Left ventricle myocardium inferior (tissue), 1 donor: ENCODE results near the gene PRKCQ. TPM values are rescaled to one million over a fixed set of nuclear protein-coding genes. Genes with fewer than 3 reads are reported as not detected.

Experiments
- DNase-seq: peaks from one replicate; pipeline ENCODE4 v3.0.0-alpha.2; 2020
- H3K27ac ChIP-seq: fragments of 200-600 bp; replicated peaks from 2 replicates; pipeline ENCODE4 v1.8.0; 2021
- H3K27me3 ChIP-seq: fragments of 200-600 bp; 2 replicates; pipeline ENCODE4 v1.8.0; 2021; ENCODE audit warnings: low read depth
- H3K36me3 ChIP-seq: fragments of 200-600 bp; 2 replicates; pipeline ENCODE4 v1.8.0; 2021
- H3K4me1 ChIP-seq: fragments of 200-600 bp; 2 replicates; pipeline ENCODE4 v1.8.0; 2021
- H3K4me3 ChIP-seq: fragments of 200-600 bp; 2 replicates; pipeline ENCODE4 v1.8.0; 2021; ENCODE audit warnings: mild to moderate bottlenecking, moderate library complexity
- H3K9me3 ChIP-seq: fragments of 200-600 bp; replicated peaks from 2 replicates; pipeline ENCODE4 v1.8.0; 2021
- intact Hi-C: fragments of 100-400 bp; cut with micrococcal nuclease; formaldehyde crosslinking; loops from one replicate; pipeline ENCODE4 v1.11.0; 2022
- total RNA-seq: library from RNA; stranded (reverse); fragmentation: NEBNext Ultra II Directional; extraction: Animal tissue kit (Norgen Biotek cat#: 25700); gene quantifications from one replicate; pipeline ENCODE4 v1.2.1, GENCODE V29; 2021
- TF ChIP-seq, protein P1 (sequence below): fragments of 200-600 bp; IDR thresholded peaks from 2 replicates; pipeline ENCODE4 v1.8.0; 2021; ENCODE audit warnings: antibody characterized with exemption, mild to moderate bottlenecking, borderline replicate concordance
- donor health status: DM: no; HTN: yes; CAD: no; lungs with severe emphysema.

The PRKCQ gene
- total RNA-seq, 1 donor from 2014 or later: 0.16 TPM

DNA sequence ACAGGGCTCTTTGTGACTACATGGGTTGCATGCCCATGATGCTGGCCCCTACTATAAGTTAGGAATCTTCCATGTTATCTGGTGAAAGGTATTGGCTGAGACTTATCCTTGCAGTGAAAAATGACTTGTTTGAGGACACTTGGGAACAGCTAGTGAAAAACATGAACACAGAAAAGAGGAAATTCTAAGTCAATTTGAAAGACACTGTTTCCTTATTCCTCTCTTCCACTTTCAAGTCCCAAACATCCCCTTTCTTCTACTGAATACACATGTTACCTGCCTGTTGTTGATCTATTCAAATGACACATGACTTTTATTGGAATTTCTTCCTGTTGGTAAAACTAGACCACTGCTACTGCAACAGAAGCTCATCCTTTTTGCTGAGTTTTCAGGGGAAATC lies 29.5 kb upstream of the PRKCQ start:
- Histone ChIP-seq H3K36me3 (no peaks in the 10 kb centered on the region), H3K4me3 (no peak overlapping the region), H3K27me3 (peaks cover 46% of the 10 kb centered on the region), H3K27ac (no peak overlapping the region), H3K9me3 (peaks cover 14% of the 10 kb centered on the region), H3K4me1 (no peaks in the 10 kb centered on the region)
- TF ChIP-seq, protein P1, sequence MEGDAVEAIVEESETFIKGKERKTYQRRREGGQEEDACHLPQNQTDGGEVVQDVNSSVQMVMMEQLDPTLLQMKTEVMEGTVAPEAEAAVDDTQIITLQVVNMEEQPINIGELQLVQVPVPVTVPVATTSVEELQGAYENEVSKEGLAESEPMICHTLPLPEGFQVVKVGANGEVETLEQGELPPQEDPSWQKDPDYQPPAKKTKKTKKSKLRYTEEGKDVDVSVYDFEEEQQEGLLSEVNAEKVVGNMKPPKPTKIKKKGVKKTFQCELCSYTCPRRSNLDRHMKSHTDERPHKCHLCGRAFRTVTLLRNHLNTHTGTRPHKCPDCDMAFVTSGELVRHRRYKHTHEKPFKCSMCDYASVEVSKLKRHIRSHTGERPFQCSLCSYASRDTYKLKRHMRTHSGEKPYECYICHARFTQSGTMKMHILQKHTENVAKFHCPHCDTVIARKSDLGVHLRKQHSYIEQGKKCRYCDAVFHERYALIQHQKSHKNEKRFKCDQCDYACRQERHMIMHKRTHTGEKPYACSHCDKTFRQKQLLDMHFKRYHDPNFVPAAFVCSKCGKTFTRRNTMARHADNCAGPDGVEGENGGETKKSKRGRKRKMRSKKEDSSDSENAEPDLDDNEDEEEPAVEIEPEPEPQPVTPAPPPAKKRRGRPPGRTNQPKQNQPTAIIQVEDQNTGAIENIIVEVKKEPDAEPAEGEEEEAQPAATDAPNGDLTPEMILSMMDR: no peak
- no peak for DNase-seq
- intact Hi-C loops: no loop called here

DNA sequence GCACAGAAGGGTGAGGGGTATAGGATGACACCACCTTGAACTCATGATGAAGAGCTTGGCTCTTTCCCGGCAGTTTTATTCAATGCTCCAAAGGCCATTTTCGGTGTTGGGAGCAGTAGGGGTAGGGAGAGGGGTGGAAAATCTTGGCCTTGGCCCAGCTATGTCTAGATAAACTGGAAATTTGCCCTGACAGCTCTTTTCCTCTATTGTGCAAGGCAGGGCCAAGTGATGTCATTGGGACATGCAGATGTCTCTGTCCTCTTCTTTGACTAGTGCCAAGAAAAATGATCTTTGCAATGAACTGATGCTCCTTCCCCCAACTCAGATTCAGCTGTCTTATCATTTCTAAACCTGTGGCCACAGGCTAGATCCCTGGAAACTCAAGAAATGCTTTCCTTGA lies 27.7 kb upstream of the PRKCQ start:
- intact Hi-C loops: no loop called here
- Histone ChIP-seq H3K27me3 (peaks cover 55% of the 10 kb centered on the region), H3K9me3 (peaks cover 5% of the 10 kb centered on the region), H3K27ac (no peak overlapping the region), H3K4me3 (no peak overlapping the region), H3K4me1 (no peaks in the 10 kb centered on the region), H3K36me3 (no peaks in the 10 kb centered on the region)
- TF ChIP-seq, protein P1: no peak
- no peak for DNase-seq

DNA sequence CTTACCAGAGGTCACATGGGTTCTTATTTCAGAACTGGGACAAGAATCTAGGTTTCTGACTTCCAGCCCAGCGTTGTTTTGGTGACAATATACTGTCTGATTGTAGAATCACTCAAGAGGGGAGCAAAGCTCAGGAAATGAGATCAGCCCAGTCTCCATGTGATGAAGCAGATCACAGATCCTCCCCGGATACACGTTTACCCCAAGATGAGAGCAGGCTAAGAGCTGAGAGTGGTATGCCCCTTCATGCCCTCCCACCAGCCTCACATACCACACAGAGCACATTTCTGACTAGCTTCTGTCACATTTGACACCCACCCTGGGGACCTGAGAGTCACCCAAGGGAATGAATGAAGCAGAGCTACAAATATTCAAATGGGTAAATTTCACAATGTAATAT lies 27.1 kb upstream of the PRKCQ start:
- intact Hi-C loops: no loop called here
- H3K4me1 ChIP-seq: no peaks in the 10 kb centered on the region

DNA sequence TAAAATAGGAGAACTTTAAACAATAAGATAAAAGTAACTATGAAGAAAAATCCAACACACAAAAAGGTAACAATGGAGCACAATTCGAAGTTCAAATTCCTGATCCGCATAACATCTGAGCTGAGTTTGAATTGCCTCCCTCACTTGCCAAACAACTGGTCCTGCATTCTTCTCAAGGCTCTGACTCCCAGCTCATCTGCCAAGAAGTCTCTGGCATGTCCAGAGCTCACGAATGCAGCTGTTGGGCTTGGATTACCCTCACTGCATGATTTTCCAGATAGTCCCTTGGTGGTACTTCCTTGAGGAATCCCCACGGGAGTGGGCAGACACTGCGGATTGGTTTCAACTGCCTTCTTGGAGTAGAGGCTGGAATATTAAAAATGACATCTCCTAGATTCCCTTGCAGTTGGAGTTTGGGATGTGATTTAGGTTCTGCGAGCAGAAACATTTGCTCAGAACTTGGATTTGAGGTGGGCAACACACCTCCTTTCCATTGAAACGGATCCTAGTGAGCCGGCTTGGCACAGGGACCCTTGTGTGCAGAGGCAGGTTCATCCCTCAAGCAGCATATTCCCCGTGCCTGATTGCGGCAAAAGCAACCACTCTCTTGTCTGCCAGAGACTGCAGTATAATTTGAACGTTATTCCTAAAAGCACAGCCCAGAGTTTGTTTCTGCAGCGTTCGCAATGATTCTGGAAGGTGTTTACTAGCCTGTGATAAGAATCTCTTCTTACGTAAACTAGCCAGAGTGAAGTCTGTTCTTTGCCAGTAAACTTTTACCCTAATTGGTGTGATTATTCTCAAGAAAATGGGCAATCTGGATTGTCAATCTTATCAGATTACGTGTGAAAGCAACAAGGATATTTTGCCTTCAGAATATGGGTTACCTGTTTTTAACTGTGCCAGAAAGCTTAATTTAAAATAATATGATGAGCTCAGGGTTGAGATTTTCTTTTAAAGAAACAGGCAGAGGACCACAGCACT lies 23.4 kb upstream of the PRKCQ start:
- no peak for DNase-seq
- H3K27me3 ChIP-seq: peaks cover 76% of the 10 kb centered on the region
- TF ChIP-seq, protein P1: no peak

More for the DNA sequence above, 27.1 kb upstream of the PRKCQ start:
- TF ChIP-seq, protein P1: no peak
- peaks cover 55% of the 10 kb centered on the region for H3K27me3 ChIP-seq
- H3K4me3 ChIP-seq: no peak overlapping the region
- no peak overlapping the region for H3K27ac ChIP-seq
- H3K9me3 ChIP-seq: peaks cover 5% of the 10 kb centered on the region
- DNase-seq: no peak
- no peaks in the 10 kb centered on the region for H3K36me3 ChIP-seq

DNA sequence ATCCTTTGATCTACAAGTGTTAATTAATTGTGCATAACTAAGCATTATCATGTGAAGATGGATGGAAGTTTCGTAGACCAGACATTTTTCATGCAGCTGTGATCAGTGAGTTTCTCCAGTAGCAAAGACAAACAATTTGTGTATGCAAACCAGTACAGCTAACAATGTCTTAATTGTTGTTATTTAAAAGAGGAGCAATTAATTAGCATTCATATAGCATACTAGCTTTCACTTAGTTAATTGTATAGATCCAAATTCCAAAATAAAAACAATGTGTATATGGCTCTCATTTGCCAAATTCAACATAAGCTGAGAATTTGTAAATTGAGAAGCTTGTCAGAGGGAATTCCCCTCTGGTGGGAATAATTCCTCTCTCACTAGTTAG lies 22.6 kb upstream of the PRKCQ start:
- Histone ChIP-seq H3K9me3 (no peaks in the 10 kb centered on the region), H3K4me1 (no peaks in the 10 kb centered on the region), H3K36me3 (no peaks in the 10 kb centered on the region), H3K27ac (no peak overlapping the region), H3K27me3 (peaks cover 72% of the 10 kb centered on the region), H3K4me3 (no peak overlapping the region)
- TF ChIP-seq, protein P1: no peak
- no peak for DNase-seq
- intact Hi-C loops: no loop called here

More for the DNA sequence above, 23.4 kb upstream of the PRKCQ start:
- Histone ChIP-seq H3K4me1 (no peaks in the 10 kb centered on the region), H3K4me3 (no peak overlapping the region), H3K9me3 (no peaks in the 10 kb centered on the region), H3K27ac (no peak overlapping the region), H3K36me3 (no peaks in the 10 kb centered on the region)
- intact Hi-C loops: no loop called here
